GM12878 (cell line): ENCODE results near the gene RAD1. TPM values are rescaled to one million over a fixed set of nuclear protein-coding genes. Genes with fewer than 3 reads are reported as not detected.

ENCODE experiments used
- ATAC-seq: fragments of 200-7000 bp; cut with Tn5 transposase; 3 replicates; pipeline ENCODE4 v1.9.1; 2020; ENCODE audit warnings: mild to moderate bottlenecking, moderate library complexity
- BruUV-seq: library from RNA; stranded (reverse); fragments of 400-500 nt; replicated peaks from 2 replicates; lab custom pipeline; 2021; lab: Mats Ljungman, UMichigan
- CTCF ChIA-PET: fragments of 300-600 bp; sonication (Branson Sonifier 250); formaldehyde crosslinking; extraction: SDS; loops from one replicate; lab custom pipeline; 2021; ENCODE audit warnings: inconsistent platforms; lab: Yijun Ruan, JAX
- POLR2A ChIA-PET: fragments of 350-600 bp; formaldehyde crosslinking; extraction: SDS; loops from one replicate; lab custom pipeline; 2021; ENCODE audit warnings: inconsistent platforms; lab: Charles Lee
- RAD21 ChIA-PET: fragments of 300-600 bp; sonication (Branson Sonifier 250); formaldehyde crosslinking; loops from one replicate; lab custom pipeline; 2023; ENCODE audit warnings: antibody characterized with exemption; ENCODE audit not compliant: unreplicated experiment; lab: Charles Lee
- SMC1A ChIA-PET: fragments of 300-600 bp; sonication (Branson Sonifier 250); formaldehyde crosslinking; loops from one replicate; lab custom pipeline; 2023; ENCODE audit not compliant: unreplicated experiment, uncharacterized antibody; lab: Charles Lee
- DNase-seq: peaks from one replicate; pipeline ENCODE4 v3.0.0-alpha.2; 2011; ENCODE audit warnings: low read depth, low spot score
- FAIRE-seq: peaks from 3 replicates; lab custom pipeline; 2011; peaks lifted over from hg19 to GRCh38; lab: Jason Lieb, UNC
- H2AFZ ChIP-seq: 2 replicates; pipeline ENCODE4 v1.6.0; 2011; ENCODE audit warnings: low read depth, low read length, control low read depth; ENCODE audit not compliant: control insufficient read depth
- H3K27ac ChIP-seq: 2 replicates; pipeline ENCODE4 v1.5.1; 2011; ENCODE audit warnings: control low read depth; ENCODE audit not compliant: control insufficient read depth, insufficient read depth
- H3K27me3 ChIP-seq, 2 experiments: replicated peaks in 1 of 2; 2 replicates each; pipeline versions ENCODE4 v1.6.0 to v1.6.1; 2011; ENCODE audit warnings: low read length in 1 of 2; ENCODE audit not compliant: control insufficient read depth in 2 of 2, insufficient read depth in 2 of 2
- H3K36me3 ChIP-seq, 2 experiments: 2 replicates each; pipeline ENCODE4 v1.5.1; 2011; ENCODE audit warnings: low read length in 1 of 2; ENCODE audit not compliant: control insufficient read depth in 2 of 2, insufficient read depth in 2 of 2
- H3K4me1 ChIP-seq: 2 replicates; pipeline ENCODE4 v1.6.1; 2011; ENCODE audit warnings: mild to moderate bottlenecking, low read length, moderate library complexity, mixed read lengths; ENCODE audit not compliant: control insufficient read depth, insufficient read depth
- H3K4me2 ChIP-seq: 2 replicates; pipeline ENCODE4 v1.6.0; 2011; ENCODE audit warnings: control low read depth; ENCODE audit not compliant: control insufficient read depth, insufficient read depth
- H3K4me3 ChIP-seq: fragments of 200-600 bp; sonication (generic); 2 replicates; pipeline ENCODE4 v1.5.1; 2016
- H3K79me2 ChIP-seq: 2 replicates; pipeline ENCODE4 v1.6.0; 2011; ENCODE audit warnings: low read length; ENCODE audit not compliant: control insufficient read depth, insufficient read depth
- H3K9ac ChIP-seq: 2 replicates; pipeline ENCODE4 v1.8.0; 2011; ENCODE audit warnings: low read length, control low read depth, mixed read lengths; ENCODE audit not compliant: control insufficient read depth, insufficient read depth
- H3K9me3 ChIP-seq: replicated peaks from 3 replicates; pipeline ENCODE4 v1.5.1; 2011; ENCODE audit warnings: mild to moderate bottlenecking, low read length; ENCODE audit not compliant: control insufficient read depth, insufficient read depth
- H4K20me1 ChIP-seq: 2 replicates; pipeline ENCODE4 v1.6.0; 2011; ENCODE audit not compliant: control insufficient read depth, insufficient read depth
- CBX3 ChIP-seq: fragments of 200-600 bp; sonication (generic); IDR thresholded peaks from 2 replicates; pipeline ENCODE4 v1.6.1; 2016; ENCODE audit warnings: low read depth, borderline replicate concordance
- CEBPZ ChIP-seq: fragments of 150-350 bp; IDR thresholded peaks from 2 replicates; pipeline ENCODE4 v1.6.1; 2016; ENCODE audit warnings: low read depth, low read length
- CHD1 ChIP-seq: IDR thresholded peaks from 2 replicates; pipeline ENCODE4 v1.6.1; 2012; ENCODE audit warnings: low read depth, low read length, improper control_type of control experiment
- HDAC2 ChIP-seq: fragments of 200-600 bp; sonication (generic); IDR thresholded peaks from 2 replicates; pipeline ENCODE4 v1.6.1; 2017
- HDGF ChIP-seq: fragments of 450-650 bp; IDR thresholded peaks from 2 replicates; pipeline ENCODE4 v1.6.1; 2016; ENCODE audit warnings: antibody characterized with exemption
- IRF4 ChIP-seq: IDR thresholded peaks from 2 replicates; pipeline ENCODE4 v1.6.1; 2011; ENCODE audit warnings: low read depth, low read length
- KDM1A ChIP-seq: fragments of 200-600 bp; sonication (generic); IDR thresholded peaks from 2 replicates; pipeline ENCODE4 v1.6.1; 2016; ENCODE audit warnings: borderline replicate concordance
- MEF2B ChIP-seq: fragments of 450-650 bp; IDR thresholded peaks from 2 replicates; pipeline ENCODE4 v1.6.1; 2018; ENCODE audit warnings: mild to moderate bottlenecking, moderate library complexity; ENCODE audit not compliant: partially characterized antibody, poor library complexity, severe bottlenecking
- MXI1 ChIP-seq: fragments of 150-350 bp; IDR thresholded peaks from 2 replicates; pipeline ENCODE4 v1.6.1; 2011; ENCODE audit warnings: low read depth, mild to moderate bottlenecking, inconsistent platforms, low read length, improper control_type of control experiment
- PAX5 ChIP-seq: IDR thresholded peaks from 2 replicates; pipeline ENCODE4 v1.6.1; 2011; ENCODE audit warnings: low read depth, low read length, borderline replicate concordance
- PAX8 ChIP-seq: fragments of 450-650 bp; IDR thresholded peaks from 2 replicates; pipeline ENCODE4 v1.6.1; 2017; ENCODE audit warnings: mild to moderate bottlenecking, moderate library complexity
- PBX3 ChIP-seq: IDR thresholded peaks from 2 replicates; pipeline ENCODE4 v1.6.1; 2011; ENCODE audit warnings: mild to moderate bottlenecking, low read depth, low read length, moderate library complexity; ENCODE audit not compliant: insufficient replicate concordance
- RAD21 ChIP-seq: IDR thresholded peaks from 2 replicates; pipeline ENCODE4 v1.6.1; 2011; ENCODE audit warnings: mild to moderate bottlenecking, low read depth, low read length, moderate library complexity; ENCODE audit not compliant: insufficient read depth
- RELA ChIP-seq: fragments of 450-650 bp; IDR thresholded peaks from 2 replicates; pipeline ENCODE4 v1.8.0; 2014; ENCODE audit warnings: borderline replicate concordance; ENCODE audit not compliant: partially characterized antibody
- TAF1 ChIP-seq: IDR thresholded peaks from 2 replicates; pipeline ENCODE4 v1.6.1; 2011; ENCODE audit warnings: mild to moderate bottlenecking, low read depth, low read length, borderline replicate concordance
- ZNF217 ChIP-seq: fragments of 450-650 bp; IDR thresholded peaks from 2 replicates; pipeline ENCODE4 v1.6.1; 2017; ENCODE audit warnings: antibody characterized with exemption, mild to moderate bottlenecking
- ZNF24 ChIP-seq: fragments of 450-650 bp; IDR thresholded peaks from 2 replicates; pipeline ENCODE4 v1.6.1; 2017; ENCODE audit warnings: antibody characterized with exemption, mild to moderate bottlenecking
- whole genome bisulfite sequencing: methylation state at CpG from one replicate; pipeline ENCODE4 v1.1.6; 2016; ENCODE audit warnings: low lambda C conversion rate; ENCODE audit not compliant: insufficient replicate concordance, insufficient coverage; ENCODE audit errors: missing lambda C conversion rate; 5-methylcytosine and 5-hydroxymethylcytosine counted together
- in situ Hi-C: fragments of 300-500 bp; cut with MboI; formaldehyde crosslinking; loops from 9 replicates; pipeline ENCODE4 v1.14.3; 2018; ENCODE audit warnings: mixed read lengths
- intact Hi-C: fragments of 100-400 bp; cut with micrococcal nuclease; formaldehyde crosslinking; loops from one replicate; pipeline ENCODE4 v1.14.2; 2022; ENCODE audit not compliant: unreplicated experiment
- polyA plus RNA-seq, 11 experiments: library from polyadenylated mRNA; depleted of rRNA in 4 of 11; unstranded in 6 of 11; stranded (reverse) in 5 of 11; fragments of >200 nt; fragmentation: Nextera tagmentation in 4 of 11; fragmentation: Illumina TruSeq in 1 of 11; extraction: Ambion mirVana in 4 of 11; extraction: Trizol in 1 of 11; gene quantifications; 1 replicate in 1 of 11; 2 replicates in 10 of 11; pipeline versions ENCODE4 v1.2.1 to v1.2.3, GENCODE V29; 2011 to 2016; ENCODE audit warnings: inconsistent platforms in 2 of 11, missing spikeins in 2 of 11, low read depth in 1 of 11
- total RNA-seq, 4 experiments: library from RNA; depleted of rRNA in 3 of 4; stranded (reverse); fragments of >200 nt in 3 of 4; fragmentation: Illumina TruSeq in 1 of 4; extraction: Trizol in 1 of 4; gene quantifications; 2 replicates each; pipeline versions ENCODE4 v1.2.1 to v1.2.3, GENCODE V29; 2013 to 2021
- TF ChIP-seq, protein P1 (sequence below): fragments of 450-650 bp; IDR thresholded peaks from 2 replicates; pipeline ENCODE4 v1.6.1; 2017; ENCODE audit warnings: antibody characterized with exemption, mild to moderate bottlenecking, moderate library complexity

RAD1 gene
- total and polyA plus RNA-seq, 10 of the 15 experiments (the other 5 are each of a cell fraction or from before 2014, with no cell fraction given): 21.1 to 58.4 (median 37.2) TPM

GRCh38 chr5:34900652-34901051, 14.7 kb downstream of the RAD1 start (continued):
- TF ChIP-seq PAX5: no peak
- TF ChIP-seq ZNF24: no peak
- no peak for TF ChIP-seq IRF4
- TF ChIP-seq HDAC2: no peak
- TF ChIP-seq PAX8: no peak
- TF ChIP-seq PBX3: no peak

GRCh38 chr5:34899066-34899465, 16.2 kb downstream of the RAD1 start:
- WGBS: 65% methylated on average over 2 of the region's 2 CpGs
- Histone ChIP-seq H3K9me3 (no peaks in the 10 kb centered on the region), H4K20me1 (no peaks in the 10 kb centered on the region), H3K9ac (no peak overlapping the region), H3K36me3 (no peaks in the 10 kb centered on the region), H3K27me3 (no peaks in the 10 kb centered on the region), H3K79me2 (no peaks in the 10 kb centered on the region), H3K4me2 (no peak overlapping the region), H3K27ac (no peak overlapping the region), H3K4me3 (no peak overlapping the region), H3K4me1 (no peaks in the 10 kb centered on the region), H2AFZ (no peak overlapping the region)
- BruUV-seq: no TSS peak
- no peak for FAIRE-seq
- SMC1A ChIA-PET: interaction anchor here (0.8 to 2.6 kb wide), 8 partner anchors 13 to 413 kb away, joined by 3 to 19 read pairs (median 6); no protein-coding TSS in a partner anchor
- RAD21 ChIA-PET: interaction anchor here (1.3 to 1.6 kb wide), 5 partner anchors 16 to 424 kb away, joined by 3 to 8 read pairs (median 3); partner anchors contain the start of genes BRIX1 and RAD1
- POLR2A ChIA-PET: no interaction called here
- intact Hi-C loops: no loop called here
- DNase-seq: no peak
- in situ Hi-C loops: no loop called here
- CTCF ChIA-PET: interaction anchor here (0.7 to 5.7 kb wide), 19 partner anchors 8 to 431 kb away, joined by 3 to 44 read pairs (median 6); partner anchors contain the start of genes BRIX1, DNAJC21 and RAD1
- ATAC-seq: no peak
- TF ChIP-seq CHD1: no peak
- no peak for TF ChIP-seq CEBPZ
- TF ChIP-seq RELA: no peak
- TF ChIP-seq TAF1: no peak
- no peak for TF ChIP-seq MEF2B
- TF ChIP-seq RAD21: no peak
- no peak for TF ChIP-seq HDGF
- no peak for TF ChIP-seq CBX3
- TF ChIP-seq, protein P1, sequence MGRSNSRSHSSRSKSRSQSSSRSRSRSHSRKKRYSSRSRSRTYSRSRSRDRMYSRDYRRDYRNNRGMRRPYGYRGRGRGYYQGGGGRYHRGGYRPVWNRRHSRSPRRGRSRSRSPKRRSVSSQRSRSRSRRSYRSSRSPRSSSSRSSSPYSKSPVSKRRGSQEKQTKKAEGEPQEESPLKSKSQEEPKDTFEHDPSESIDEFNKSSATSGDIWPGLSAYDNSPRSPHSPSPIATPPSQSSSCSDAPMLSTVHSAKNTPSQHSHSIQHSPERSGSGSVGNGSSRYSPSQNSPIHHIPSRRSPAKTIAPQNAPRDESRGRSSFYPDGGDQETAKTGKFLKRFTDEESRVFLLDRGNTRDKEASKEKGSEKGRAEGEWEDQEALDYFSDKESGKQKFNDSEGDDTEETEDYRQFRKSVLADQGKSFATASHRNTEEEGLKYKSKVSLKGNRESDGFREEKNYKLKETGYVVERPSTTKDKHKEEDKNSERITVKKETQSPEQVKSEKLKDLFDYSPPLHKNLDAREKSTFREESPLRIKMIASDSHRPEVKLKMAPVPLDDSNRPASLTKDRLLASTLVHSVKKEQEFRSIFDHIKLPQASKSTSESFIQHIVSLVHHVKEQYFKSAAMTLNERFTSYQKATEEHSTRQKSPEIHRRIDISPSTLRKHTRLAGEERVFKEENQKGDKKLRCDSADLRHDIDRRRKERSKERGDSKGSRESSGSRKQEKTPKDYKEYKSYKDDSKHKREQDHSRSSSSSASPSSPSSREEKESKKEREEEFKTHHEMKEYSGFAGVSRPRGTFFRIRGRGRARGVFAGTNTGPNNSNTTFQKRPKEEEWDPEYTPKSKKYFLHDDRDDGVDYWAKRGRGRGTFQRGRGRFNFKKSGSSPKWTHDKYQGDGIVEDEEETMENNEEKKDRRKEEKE: no peak
- TF ChIP-seq KDM1A: no peak
- no peak for TF ChIP-seq ZNF217
- no peak for TF ChIP-seq MXI1
